Medulla oblongata (tissue), 1 donor: ENCODE measurements around the gene DIAPH3.

Source experiments
- DNase-seq: peaks from one replicate; pipeline ENCODE4 v3.0.0-alpha.2; 2015; ENCODE audit errors: extremely low spot score

The DIAPH3 gene

GRCh38 chr13:60028021-60028420 lies 135.7 kb downstream of the DIAPH3 start:
- peak; percentile 46 for DNase-seq

- DNase-seq: no peak
These were observed 137.4 kb downstream of the DIAPH3 start for GRCh38 chr13:60026286-60026685.

- DNase-seq: no peak
These were observed 143.4 kb downstream of the DIAPH3 start for GRCh38 chr13:60020288-60020687.

- peak; percentile 22 for DNase-seq
These were observed 144.4 kb downstream of the DIAPH3 start for GRCh38 chr13:60019119-60019993.

- no peak for DNase-seq
These were observed 145.2 kb downstream of the DIAPH3 start for GRCh38 chr13:60018536-60018935.

- DNase-seq: no peak
These were observed 147.5 kb downstream of the DIAPH3 start for GRCh38 chr13:60016229-60016628.

GRCh38 chr13:60013166-60013565 lies 150.6 kb downstream of the DIAPH3 start:
- DNase-seq: no peak

GRCh38 chr13:60012488-60012887 lies 151.2 kb downstream of the DIAPH3 start:
- no peak for DNase-seq

GRCh38 chr13:60009300-60010253 lies 154.2 kb downstream of the DIAPH3 start:
- no peak for DNase-seq

GRCh38 chr13:60001889-60002288 lies 161.8 kb downstream of the DIAPH3 start:
- no peak for DNase-seq

GRCh38 chr13:60000976-60001375 lies 162.8 kb downstream of the DIAPH3 start:
- DNase-seq: no peak

GRCh38 chr13:60000081-60000480 lies 163.6 kb downstream of the DIAPH3 start:
- DNase-seq: no peak

- DNase-seq: no peak
These were observed 165.8 kb downstream of the DIAPH3 start for GRCh38 chr13:59997976-59998375.

- DNase-seq: no peak
These were observed 167.2 kb downstream of the DIAPH3 start for GRCh38 chr13:59996461-59996980.

GRCh38 chr13:59991395-59991794 lies 172.3 kb downstream of the DIAPH3 start:
- no peak for DNase-seq

- DNase-seq: no peak
These were observed 180.9 kb downstream of the DIAPH3 start for GRCh38 chr13:59982631-59983382.

GRCh38 chr13:59979589-59979988 lies 184.1 kb downstream of the DIAPH3 start:
- no peak for DNase-seq

GRCh38 chr13:59978862-59979261 lies 184.9 kb downstream of the DIAPH3 start:
- DNase-seq: no peak

- DNase-seq: no peak
These were observed 186.9 kb downstream of the DIAPH3 start for GRCh38 chr13:59976856-59977255.

GRCh38 chr13:59975807-59976435 lies 187.8 kb downstream of the DIAPH3 start:
- DNase-seq: no peak

GRCh38 chr13:59970847-59971246 lies 192.9 kb downstream of the DIAPH3 start:
- no peak for DNase-seq
